ENCODE measurements around the gene AVPI1.
"Not testable (repeated sequence)": the region's sequence is repeated elsewhere in the genome, so short reads cannot be mapped to it uniquely, and the experiment has no call there.

AVPI1 gene

GRCh38 chr10:97640174-97640867, 46.7 kb downstream of the AVPI1 start, which contains the start of gene PI4K2A:
Gene PI4K2A, plus strand, starts transcription at chr10:97640671. Its CDS starts 72 bp downstream, at chr10:97640743.
- peak; percentile 86 to 93 for DNase-seq

- not testable (repeated sequence) for DNase-seq
Observed at GRCh38 chr10:97639090-97639489, 48.0 kb downstream of the AVPI1 start.

- DNase-seq = no peak
Observed at GRCh38 chr10:97635577-97635976, 51.5 kb downstream of the AVPI1 start.

GRCh38 chr10:97633921-97634320, 53.1 kb downstream of the AVPI1 start:
- DNase-seq = no peak

- peak; percentile 74 to 76 for DNase-seq
Observed at GRCh38 chr10:97632949-97633884, 53.8 kb downstream of the AVPI1 start, which contains the start of gene MORN4. Gene MORN4, minus strand, starts transcription at chr10:97633500. Its CDS starts 13,847 bp downstream, at chr10:97619653.

- no peak for DNase-seq
Observed at GRCh38 chr10:97631098-97631497, 55.9 kb downstream of the AVPI1 start.

GRCh38 chr10:97629289-97629688, 57.8 kb downstream of the AVPI1 start:
- DNase-seq = no peak

- no peak for DNase-seq
Observed at GRCh38 chr10:97628228-97628627, 58.8 kb downstream of the AVPI1 start.

GRCh38 chr10:97627731-97628130, 59.3 kb downstream of the AVPI1 start:
- DNase-seq = no peak

Data from NCI-H524 (cell line).